ENCODE results near the gene EPN2.

DNA sequence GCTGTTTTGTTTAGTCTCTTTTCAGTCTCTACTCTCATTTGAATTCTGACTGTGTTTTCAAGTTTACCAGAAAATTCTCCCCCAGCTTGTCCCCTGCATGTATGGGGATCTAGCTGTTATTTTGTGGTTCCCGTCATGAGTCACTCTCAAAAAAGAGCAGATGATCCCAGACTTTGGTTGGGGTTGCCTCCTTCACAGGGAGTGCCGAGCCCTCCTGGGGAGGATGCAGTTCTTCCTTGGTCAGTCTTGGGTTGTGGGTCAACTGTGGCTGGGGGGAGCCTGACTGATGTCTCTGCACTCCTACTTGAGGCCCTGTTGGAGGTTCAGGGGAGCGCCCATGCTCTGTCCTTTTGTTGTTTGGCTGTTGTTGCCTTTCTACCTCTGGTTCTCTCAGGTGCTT is 37.7 kb downstream of the EPN2 start:
- TF ChIP-seq, protein P1, sequence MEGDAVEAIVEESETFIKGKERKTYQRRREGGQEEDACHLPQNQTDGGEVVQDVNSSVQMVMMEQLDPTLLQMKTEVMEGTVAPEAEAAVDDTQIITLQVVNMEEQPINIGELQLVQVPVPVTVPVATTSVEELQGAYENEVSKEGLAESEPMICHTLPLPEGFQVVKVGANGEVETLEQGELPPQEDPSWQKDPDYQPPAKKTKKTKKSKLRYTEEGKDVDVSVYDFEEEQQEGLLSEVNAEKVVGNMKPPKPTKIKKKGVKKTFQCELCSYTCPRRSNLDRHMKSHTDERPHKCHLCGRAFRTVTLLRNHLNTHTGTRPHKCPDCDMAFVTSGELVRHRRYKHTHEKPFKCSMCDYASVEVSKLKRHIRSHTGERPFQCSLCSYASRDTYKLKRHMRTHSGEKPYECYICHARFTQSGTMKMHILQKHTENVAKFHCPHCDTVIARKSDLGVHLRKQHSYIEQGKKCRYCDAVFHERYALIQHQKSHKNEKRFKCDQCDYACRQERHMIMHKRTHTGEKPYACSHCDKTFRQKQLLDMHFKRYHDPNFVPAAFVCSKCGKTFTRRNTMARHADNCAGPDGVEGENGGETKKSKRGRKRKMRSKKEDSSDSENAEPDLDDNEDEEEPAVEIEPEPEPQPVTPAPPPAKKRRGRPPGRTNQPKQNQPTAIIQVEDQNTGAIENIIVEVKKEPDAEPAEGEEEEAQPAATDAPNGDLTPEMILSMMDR (IDR thresholded peaks at IDR 0.05): no peak
- TF ChIP-seq EP300 (IDR thresholded peaks at IDR 0.05): no peak

All from esophagus muscularis mucosa (tissue), 3 donors.